ENCODE measurements around the gene DHRSX. TPM values are rescaled to one million over a fixed set of nuclear protein-coding genes. Genes with fewer than 3 reads are reported as not detected.

Gene DHRSX
- total and polyA plus RNA-seq, 10 of the 15 experiments (the other 5 are each of a cell fraction or from before 2014, with no cell fraction given): 1.7 to 39.5 (median 16.5) TPM

DNA sequence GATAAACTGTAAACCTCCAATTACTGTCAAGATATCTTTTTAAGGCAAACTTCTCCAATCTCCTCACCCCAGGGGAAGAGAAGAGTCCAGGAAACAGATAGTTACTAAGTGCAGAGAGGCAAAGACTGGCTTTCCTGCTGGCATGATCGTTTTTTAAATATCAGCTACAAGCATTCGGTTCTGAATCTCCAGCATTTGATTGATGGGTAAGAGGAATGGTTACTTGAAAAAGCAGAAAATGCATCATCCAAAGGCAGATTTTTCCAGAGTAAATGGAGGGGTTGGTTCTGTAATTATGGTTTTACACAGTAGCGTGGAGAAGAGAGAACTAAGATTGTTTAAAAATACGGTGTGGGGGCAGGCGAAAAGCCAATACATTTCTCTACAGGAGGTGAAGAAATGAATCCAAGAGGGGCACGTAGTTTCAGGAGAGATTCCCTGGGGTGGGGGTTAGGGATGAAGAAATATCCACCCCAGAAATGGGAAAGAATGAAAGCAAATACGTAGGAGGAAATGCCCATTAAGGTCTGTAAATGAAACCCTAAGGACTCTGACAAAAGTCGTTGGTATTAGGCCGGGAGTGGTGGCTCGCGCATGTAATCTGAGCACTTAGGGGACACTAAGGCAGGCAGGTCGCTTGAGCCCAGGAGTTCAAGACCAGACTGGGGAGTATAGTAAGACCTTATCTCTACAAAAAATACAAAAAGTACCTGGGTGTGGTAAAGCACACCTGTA is 248.3 kb downstream of the DHRSX start (continued):
- TF ChIP-seq CEBPB (IDR thresholded peaks at IDR 0.05; ENCODE audit: borderline replicate concordance in 1 of 2, low read depth in 2 of 2, low read length in 2 of 2) (no peak), NFXL1 (IDR thresholded peaks at IDR 0.05; ENCODE audit: borderline replicate concordance) (no peak), SPI1 (IDR thresholded peaks at IDR 0.05; ENCODE audit: borderline replicate concordance, insufficient read depth, low read depth, low read length) (no peak)

DNA sequence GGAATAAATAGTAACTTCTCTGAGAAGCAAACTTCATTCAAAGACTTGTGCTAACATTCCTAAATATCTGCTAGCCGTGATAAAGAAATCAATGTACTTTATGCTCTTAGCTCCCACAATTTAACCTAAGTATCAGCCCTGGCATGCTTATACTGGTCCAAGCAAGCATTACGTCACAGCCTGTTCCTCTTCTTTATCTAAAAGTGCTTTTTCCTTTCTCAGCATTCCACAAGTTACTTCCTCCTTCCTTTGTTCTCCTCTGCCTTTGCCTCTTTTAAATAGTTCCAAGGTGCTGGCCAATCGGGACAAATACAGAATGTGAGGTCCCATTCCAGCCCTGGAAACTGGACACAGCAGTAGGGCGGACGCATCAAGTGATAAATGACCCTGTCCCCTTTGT is 249.6 kb downstream of the DHRSX start:
- no peaks in the 10 kb centered on the region; the same call in 2 of the 3 replicates for H3K9me3 ChIP-seq (replicated peaks; ENCODE audit: control insufficient read depth, insufficient read depth, low read length)
- H4K20me1 ChIP-seq (ENCODE audit: control insufficient read depth, insufficient read depth): no peaks in the 10 kb centered on the region
- in situ Hi-C loops (cut with MboI): no loop called here
- no peaks in the 10 kb centered on the region for H3K36me3 ChIP-seq (ENCODE audit: control insufficient read depth in 2 of 2, insufficient read depth in 2 of 2, low read length in 1 of 2)
- H3K27ac ChIP-seq (ENCODE audit: control insufficient read depth, insufficient read depth): no peak overlapping the region
- H3K27me3 ChIP-seq (replicated peaks in 1 of 2; ENCODE audit: control insufficient read depth in 2 of 2, insufficient read depth in 2 of 2, low read length in 1 of 2): no peaks in the 10 kb centered on the region
- 92% methylated on average over 5 of the region's 5 CpGs for WGBS (ENCODE audit: insufficient coverage, insufficient replicate concordance, low lambda C conversion rate, missing lambda C conversion rate)
- DNase-seq (ENCODE audit: low read depth, low spot score): no peak
- no peak overlapping the region for H2AFZ ChIP-seq (ENCODE audit: control insufficient read depth, low read depth, low read length)
- ATAC-seq: no peak
- H3K9ac ChIP-seq (ENCODE audit: control insufficient read depth, insufficient read depth, low read length): no peak overlapping the region
- intact Hi-C loops (cut with micrococcal nuclease; ENCODE audit: unreplicated experiment): no loop called here
- FAIRE-seq: no peak
- ChIA-PET CTCF (no interaction called here), POLR2A (no interaction called here), RAD21 (ENCODE audit: unreplicated experiment) (no interaction called here), SMC1A (ENCODE audit: uncharacterized antibody, unreplicated experiment) (no interaction called here)
- H3K4me2 ChIP-seq (ENCODE audit: control insufficient read depth, insufficient read depth): no peak overlapping the region
- H3K4me3 ChIP-seq: no peak overlapping the region
- no peaks in the 10 kb centered on the region for H3K4me1 ChIP-seq (ENCODE audit: control insufficient read depth, insufficient read depth, low read length)
- no TSS peak for BruUV-seq (replicated peaks)
- no peaks in the 10 kb centered on the region for H3K79me2 ChIP-seq (ENCODE audit: control insufficient read depth, insufficient read depth, low read length)
- TF ChIP-seq PAX5 (IDR thresholded peaks at IDR 0.05; ENCODE audit: borderline replicate concordance, low read depth, low read length): no peak
- TF ChIP-seq, protein P1, sequence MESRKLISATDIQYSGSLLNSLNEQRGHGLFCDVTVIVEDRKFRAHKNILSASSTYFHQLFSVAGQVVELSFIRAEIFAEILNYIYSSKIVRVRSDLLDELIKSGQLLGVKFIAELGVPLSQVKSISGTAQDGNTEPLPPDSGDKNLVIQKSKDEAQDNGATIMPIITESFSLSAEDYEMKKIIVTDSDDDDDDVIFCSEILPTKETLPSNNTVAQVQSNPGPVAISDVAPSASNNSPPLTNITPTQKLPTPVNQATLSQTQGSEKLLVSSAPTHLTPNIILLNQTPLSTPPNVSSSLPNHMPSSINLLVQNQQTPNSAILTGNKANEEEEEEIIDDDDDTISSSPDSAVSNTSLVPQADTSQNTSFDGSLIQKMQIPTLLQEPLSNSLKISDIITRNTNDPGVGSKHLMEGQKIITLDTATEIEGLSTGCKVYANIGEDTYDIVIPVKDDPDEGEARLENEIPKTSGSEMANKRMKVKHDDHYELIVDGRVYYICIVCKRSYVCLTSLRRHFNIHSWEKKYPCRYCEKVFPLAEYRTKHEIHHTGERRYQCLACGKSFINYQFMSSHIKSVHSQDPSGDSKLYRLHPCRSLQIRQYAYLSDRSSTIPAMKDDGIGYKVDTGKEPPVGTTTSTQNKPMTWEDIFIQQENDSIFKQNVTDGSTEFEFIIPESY (IDR thresholded peaks at IDR 0.05): no peak
- TF ChIP-seq KDM1A (IDR thresholded peaks at IDR 0.05; ENCODE audit: borderline replicate concordance): no peak
- TF ChIP-seq POLR2AphosphoS2 (IDR thresholded peaks at IDR 0.05; ENCODE audit: low read depth, low read length): no peak
- TF ChIP-seq LARP7 (IDR thresholded peaks at IDR 0.05): no peak
- TF ChIP-seq, protein P2, sequence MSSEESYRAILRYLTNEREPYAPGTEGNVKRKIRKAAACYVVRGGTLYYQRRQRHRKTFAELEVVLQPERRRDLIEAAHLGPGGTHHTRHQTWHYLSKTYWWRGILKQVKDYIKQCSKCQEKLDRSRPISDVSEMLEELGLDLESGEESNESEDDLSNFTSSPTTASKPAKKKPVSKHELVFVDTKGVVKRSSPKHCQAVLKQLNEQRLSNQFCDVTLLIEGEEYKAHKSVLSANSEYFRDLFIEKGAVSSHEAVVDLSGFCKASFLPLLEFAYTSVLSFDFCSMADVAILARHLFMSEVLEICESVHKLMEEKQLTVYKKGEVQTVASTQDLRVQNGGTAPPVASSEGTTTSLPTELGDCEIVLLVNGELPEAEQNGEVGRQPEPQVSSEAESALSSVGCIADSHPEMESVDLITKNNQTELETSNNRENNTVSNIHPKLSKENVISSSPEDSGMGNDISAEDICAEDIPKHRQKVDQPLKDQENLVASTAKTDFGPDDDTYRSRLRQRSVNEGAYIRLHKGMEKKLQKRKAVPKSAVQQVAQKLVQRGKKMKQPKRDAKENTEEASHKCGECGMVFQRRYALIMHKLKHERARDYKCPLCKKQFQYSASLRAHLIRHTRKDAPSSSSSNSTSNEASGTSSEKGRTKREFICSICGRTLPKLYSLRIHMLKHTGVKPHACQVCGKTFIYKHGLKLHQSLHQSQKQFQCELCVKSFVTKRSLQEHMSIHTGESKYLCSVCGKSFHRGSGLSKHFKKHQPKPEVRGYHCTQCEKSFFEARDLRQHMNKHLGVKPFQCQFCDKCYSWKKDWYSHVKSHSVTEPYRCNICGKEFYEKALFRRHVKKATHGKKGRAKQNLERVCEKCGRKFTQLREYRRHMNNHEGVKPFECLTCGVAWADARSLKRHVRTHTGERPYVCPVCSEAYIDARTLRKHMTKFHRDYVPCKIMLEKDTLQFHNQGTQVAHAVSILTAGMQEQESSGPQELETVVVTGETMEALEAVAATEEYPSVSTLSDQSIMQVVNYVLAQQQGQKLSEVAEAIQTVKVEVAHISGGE (CRISPR knock-in tag; IDR thresholded peaks at IDR 0.05): no peak
- TF ChIP-seq, protein P3, sequence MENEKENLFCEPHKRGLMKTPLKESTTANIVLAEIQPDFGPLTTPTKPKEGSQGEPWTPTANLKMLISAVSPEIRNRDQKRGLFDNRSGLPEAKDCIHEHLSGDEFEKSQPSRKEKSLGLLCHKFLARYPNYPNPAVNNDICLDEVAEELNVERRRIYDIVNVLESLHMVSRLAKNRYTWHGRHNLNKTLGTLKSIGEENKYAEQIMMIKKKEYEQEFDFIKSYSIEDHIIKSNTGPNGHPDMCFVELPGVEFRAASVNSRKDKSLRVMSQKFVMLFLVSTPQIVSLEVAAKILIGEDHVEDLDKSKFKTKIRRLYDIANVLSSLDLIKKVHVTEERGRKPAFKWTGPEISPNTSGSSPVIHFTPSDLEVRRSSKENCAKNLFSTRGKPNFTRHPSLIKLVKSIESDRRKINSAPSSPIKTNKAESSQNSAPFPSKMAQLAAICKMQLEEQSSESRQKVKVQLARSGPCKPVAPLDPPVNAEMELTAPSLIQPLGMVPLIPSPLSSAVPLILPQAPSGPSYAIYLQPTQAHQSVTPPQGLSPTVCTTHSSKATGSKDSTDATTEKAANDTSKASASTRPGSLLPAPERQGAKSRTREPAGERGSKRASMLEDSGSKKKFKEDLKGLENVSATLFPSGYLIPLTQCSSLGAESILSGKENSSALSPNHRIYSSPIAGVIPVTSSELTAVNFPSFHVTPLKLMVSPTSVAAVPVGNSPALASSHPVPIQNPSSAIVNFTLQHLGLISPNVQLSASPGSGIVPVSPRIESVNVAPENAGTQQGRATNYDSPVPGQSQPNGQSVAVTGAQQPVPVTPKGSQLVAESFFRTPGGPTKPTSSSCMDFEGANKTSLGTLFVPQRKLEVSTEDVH (IDR thresholded peaks at IDR 0.05; ENCODE audit: low read depth, partially characterized antibody): no peak
- no peak for TF ChIP-seq POU2F2 (IDR thresholded peaks at IDR 0.05; ENCODE audit: borderline replicate concordance, low read depth, low read length)
